Renal cortex interstitium (tissue), 11 donors: ENCODE data around the gene TUBAL3. TPM values are rescaled to one million over a fixed set of nuclear protein-coding genes. Genes with fewer than 3 reads are reported as not detected.
"Not testable (repeated sequence)": the region's sequence is repeated elsewhere in the genome, so short reads cannot be mapped to it uniquely, and the experiment has no call there.

Source experiments
- DNase-seq, 11 donors: peaks; one replicate each; pipeline ENCODE4 v3.0.0-alpha.2; 2013; ENCODE audit warnings: low read depth in 9 of 11, low spot score in 4 of 11; ENCODE audit errors: extremely low read depth in 1 of 11
- polyA plus RNA-seq, 3 donors: library from polyadenylated mRNA; unstranded; fragments of 120-200 nt; gene quantifications; one replicate each; pipeline ENCODE4 v1.2.1, GENCODE V29; 2013; ENCODE audit not compliant: insufficient read length in 3 of 3

The TUBAL3 gene
- polyA plus RNA-seq, 3 donors: 0.06 to 0.17 (median 0.17) TPM

- DNase-seq: no peak
These were observed 11.1 kb downstream of the TUBAL3 start for GRCh38 chr10:5393529-5393928.

DNA sequence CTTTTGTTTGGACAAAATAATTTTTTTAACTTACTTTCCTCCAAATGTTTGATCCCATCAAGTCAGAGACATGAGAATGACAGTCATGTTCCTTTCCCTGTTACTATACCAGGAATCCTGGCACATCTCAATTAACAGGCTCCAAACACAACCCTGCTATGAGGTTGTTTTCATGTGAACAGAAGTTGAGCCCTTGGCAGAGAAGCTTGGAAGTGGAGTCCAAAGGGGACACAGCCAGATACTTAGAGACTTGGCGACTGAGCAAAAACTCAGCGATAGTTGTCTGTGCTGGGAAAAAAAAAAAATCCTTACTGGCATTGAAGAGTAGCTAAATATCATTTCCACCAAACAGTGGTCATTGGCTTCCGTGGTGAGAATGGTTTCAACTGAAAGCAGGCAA, 12.8 kb downstream of the TUBAL3 start:
- DNase-seq: no peak

GRCh38 chr10:5390607-5391205, 13.9 kb downstream of the TUBAL3 start:
- no peak for DNase-seq

DNA sequence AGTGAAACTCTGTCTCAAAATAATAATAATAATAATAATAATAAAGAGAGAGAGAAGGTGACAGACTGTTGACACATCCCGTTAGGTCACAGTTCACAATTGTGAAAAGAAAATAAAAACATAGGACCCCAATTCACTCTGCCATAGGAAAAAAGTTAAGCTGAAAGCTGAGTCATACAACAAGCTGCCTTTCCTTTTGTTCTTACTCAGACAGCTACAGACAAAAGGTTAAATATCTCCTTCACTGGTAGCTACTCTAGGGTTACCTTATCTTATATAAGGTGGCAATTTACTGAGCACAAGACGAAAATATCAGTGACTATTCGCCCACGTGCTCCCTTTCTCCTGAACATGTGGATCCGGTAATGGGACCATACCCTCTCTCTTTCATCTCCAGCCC, 17.5 kb downstream of the TUBAL3 start:
- DNase-seq: no peak

DNA sequence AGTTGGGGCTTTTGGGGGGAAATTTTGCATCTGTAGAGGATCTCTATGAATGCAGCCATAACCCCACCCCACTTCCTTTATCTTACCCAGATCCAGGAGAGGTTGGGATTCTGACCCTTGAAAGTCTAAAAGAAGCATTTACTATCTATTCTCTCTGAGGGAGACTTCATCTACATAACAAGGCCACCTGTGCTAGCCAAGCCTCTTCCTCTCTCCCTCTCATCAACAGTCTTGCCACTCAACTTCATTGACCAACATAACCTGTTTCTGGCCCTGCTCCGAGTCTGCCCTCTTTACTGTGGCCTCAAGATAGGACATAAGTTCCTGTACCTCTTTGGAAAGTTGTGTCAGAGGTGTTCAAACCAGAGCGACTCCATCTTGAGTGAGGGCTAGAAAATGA, 19.4 kb downstream of the TUBAL3 start:
- no peak for DNase-seq

- no peak for DNase-seq
These were observed 23.4 kb downstream of the TUBAL3 start for GRCh38 chr10:5381187-5381586.

DNA sequence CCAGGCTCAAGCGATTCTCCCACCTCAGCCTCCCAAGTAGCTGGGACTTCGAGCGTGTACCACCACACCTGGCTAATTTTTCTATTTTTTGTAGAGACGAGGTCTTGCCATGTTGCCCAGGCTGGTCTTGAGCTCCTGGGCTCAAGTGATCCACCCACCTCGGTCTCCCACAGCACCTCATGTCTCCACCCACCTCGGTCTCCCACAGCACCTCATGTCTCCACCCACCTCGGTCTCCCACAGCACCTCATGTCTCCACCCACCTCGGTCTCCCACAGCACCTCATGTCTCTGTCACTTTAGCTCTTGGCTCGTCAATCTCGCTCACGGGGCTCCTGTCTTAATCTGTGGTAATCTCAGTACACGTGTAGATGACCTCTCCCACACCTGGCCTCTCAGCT, 24.2 kb downstream of the TUBAL3 start:
- DNase-seq: not testable (repeated sequence)

- not testable (repeated sequence) for DNase-seq
These were observed 25.4 kb downstream of the TUBAL3 start for GRCh38 chr10:5379202-5379601.

- DNase-seq: no peak
These were observed 28.2 kb downstream of the TUBAL3 start for GRCh38 chr10:5376450-5376849.

GRCh38 chr10:5373891-5374611, 30.6 kb downstream of the TUBAL3 start:
- no peak for DNase-seq

DNA sequence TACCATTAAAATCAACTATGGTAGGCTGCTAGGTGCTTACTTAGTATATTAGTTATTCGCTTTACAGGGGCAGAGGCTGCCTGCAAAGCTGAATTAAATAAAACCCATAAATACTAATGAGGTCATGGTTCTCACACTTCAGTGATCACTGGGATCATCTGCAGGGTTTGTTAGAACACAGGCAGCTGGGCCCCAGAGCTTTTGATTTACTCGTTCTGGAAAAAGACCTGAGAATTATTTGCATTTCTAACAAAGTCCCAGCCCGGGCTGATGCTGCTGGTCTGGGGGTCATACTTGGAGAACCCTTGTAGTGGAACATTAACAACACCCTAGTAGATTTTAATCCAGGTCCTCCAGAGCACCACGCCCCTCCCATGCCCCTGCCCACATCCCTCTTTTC, 31.3 kb downstream of the TUBAL3 start:
- DNase-seq: peak in 2 of 11 donors; percentile 42 to 59

DNA sequence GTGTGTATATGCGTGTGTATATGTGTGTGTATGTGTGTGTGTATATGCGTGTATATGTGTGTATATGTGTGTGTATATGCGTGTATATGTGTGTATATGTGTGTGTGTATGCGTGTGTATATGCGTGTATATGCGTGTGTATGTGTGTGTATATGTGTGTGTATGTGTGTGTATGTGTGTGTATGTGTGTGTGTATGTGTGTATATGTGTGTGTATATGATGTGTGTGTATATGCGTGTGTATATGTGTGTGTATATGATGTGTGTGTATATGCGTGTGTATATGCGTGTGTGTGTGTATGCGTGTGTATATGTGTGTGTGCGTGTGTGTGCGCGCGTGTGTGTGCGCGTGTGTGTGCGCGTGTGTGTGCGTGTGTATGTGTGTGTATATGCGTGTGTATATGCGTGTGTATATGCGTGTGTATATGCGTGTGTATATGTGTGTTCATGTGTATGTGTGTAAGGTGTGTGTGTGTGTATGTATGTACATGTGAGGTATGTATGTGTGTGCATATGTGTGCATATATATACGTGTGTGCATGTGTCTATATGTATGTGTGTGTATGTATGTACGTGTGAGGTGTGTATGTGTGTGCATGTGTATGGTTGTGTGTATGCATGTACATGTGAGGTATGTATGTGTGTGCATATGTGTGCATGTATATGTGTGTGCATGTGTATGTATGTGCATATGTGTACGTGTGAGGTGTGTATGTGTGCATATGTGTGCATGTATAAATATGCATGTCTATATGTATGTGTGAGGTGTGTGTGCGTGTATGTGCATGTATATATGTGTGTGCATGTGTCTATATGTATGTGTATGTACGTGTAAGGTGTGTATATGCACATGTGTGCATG, 33.9 kb downstream of the TUBAL3 start:
- DNase-seq: no peak

- DNase-seq: no peak
These were observed 35.1 kb downstream of the TUBAL3 start for GRCh38 chr10:5369362-5370158.

GRCh38 chr10:5365928-5366327, 38.7 kb downstream of the TUBAL3 start:
- DNase-seq: no peak

- DNase-seq: no peak
These were observed 39.7 kb downstream of the TUBAL3 start, which contains the start of gene UCN3 for GRCh38 chr10:5364890-5365338. TSS of gene UCN3 (plus strand) at chr10:5364966. CDS start at chr10:5373721, 8,755 bp downstream.

DNA sequence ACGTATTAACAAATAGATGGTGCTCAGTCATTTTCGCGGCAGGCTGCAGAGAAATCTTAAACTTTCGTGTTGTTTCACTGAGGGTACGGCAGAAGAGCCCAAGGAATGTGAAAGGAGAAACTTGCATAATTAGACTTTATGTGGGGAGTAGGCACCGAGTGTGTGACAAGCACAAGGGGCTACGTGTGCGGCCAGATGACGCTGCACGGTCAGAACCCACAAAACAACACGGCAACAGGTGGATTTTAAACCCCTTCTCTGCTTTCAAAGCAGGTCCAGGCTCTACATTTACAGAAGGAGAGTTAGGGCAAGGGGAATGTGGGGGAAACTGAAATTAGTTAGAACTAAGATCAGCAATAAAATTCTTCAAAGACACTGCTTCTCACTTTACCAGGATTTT, 40.3 kb downstream of the TUBAL3 start:
- peak in 1 of 11 donors; percentile 26 for DNase-seq

- no peak for DNase-seq
These were observed 41.8 kb downstream of the TUBAL3 start for GRCh38 chr10:5362873-5363272.

GRCh38 chr10:5361966-5362365, 42.7 kb downstream of the TUBAL3 start:
- DNase-seq: no peak

DNA sequence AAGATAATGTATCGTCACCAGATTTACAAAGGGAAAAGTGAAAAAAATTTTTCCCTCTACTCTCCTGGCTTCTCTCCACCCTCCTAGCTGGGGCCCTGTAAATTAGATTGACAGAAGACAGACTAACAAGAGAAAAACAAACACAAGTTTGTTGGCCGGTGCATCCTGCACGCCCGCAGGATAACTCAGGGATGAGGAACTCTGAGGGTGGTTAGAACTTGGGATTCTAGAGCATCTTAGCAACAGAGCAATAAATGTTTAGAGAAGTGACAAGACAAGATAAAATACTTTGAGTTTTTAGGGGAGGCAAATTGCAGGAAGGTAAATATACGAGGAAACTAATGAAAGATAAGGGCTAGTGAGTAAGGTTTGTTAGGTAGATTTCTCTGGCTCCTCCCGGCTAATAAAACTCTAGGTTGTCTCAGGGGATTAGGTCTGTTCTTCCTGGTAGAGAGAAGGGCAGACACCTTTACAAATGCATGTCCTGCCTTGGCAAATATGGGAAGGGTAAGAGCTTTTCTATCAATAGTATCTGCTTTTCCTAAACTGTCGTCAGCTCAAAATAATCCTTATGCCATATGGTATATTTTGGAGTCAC, 44.2 kb downstream of the TUBAL3 start:
- DNase-seq: no peak
